ENCODE measurements around the gene OVOL2.

Gene OVOL2

DNA sequence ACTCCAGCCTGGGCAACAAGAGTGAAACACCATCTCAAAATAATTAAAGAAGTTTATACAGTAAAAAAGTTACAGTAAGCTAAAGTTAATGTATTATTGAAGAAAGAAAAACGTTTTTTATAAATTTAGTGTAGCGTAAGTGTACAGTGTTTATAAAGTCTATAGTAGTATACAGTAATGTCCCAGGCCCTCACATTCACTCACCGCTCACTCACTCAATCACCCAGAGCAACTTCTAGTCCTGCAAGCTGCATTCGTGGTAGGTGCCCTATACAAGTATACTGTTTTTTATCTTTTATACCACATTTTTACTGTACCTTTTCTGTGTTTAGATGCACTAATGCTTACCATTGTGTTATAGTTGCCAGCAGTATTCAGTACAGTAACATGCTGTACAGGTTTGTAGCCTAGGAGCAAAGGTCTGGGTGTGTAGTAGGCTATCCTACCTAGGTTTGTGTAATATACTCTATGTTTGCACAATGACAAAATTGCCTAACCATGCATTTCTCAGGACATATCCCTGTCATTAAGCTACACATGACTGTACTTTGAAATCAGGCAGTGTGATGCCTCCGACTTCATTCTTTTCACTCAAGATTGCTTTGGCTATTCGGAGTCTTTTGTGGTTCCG lies 72.2 kb downstream of the OVOL2 start:
- H3K4me3 ChIP-seq (ENCODE audit: low read depth, low read length) = no peak overlapping the region
- no peak for TF ChIP-seq CTCF (IDR thresholded peaks at IDR 0.05; ENCODE audit: low read depth, low read length)

DNA sequence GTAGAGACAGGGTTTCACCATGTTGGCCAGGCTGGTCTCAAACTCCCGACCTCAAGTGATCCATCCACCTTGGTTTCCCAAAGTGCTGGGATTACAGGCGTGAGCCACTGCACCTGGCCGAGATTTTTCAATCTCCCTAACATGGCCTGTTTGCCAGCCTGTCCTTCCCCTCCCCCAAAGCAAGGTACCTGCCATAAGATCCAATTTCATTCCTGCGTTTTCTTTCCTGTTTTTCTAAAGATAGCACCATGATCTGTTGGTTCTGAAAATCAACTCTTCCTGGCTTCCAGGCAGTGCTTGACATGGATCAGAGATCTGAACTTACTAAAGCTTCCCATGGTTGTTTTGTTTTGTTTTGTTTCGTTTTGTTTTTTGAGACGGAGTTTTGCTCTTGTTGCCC lies 81.4 kb downstream of the OVOL2 start:
- H3K4me3 ChIP-seq (ENCODE audit: low read depth, low read length) = no peak overlapping the region
- TF ChIP-seq CTCF (IDR thresholded peaks at IDR 0.05; ENCODE audit: low read depth, low read length) = no peak

Data from WI38 (cell line).